NCI-H82 (cell line): ENCODE data around the gene TM9SF4.

Source experiments
- DNase-seq: peaks from one replicate; lab custom pipeline; 2025; lab: John Stamatoyannopoulos, UW

Gene TM9SF4

GRCh38 chr20:32207626-32208498 is 98.3 kb downstream of the TM9SF4 start, which contains the start of the genes PLAGL2 and POFUT1:
TSS of gene PLAGL2 (minus strand) at chr20:32207743. CDS start at chr20:32202178, 5,565 bp downstream.
TSS of gene POFUT1 (plus strand) at chr20:32207880. CDS start at chr20:32207942, 62 bp downstream.
- peak; percentile 94 for DNase-seq

- peak; percentile 25 for DNase-seq
These were observed 99.1 kb downstream of the TM9SF4 start for GRCh38 chr20:32208499-32209154.

- no peak for DNase-seq
These were observed 100.5 kb downstream of the TM9SF4 start for GRCh38 chr20:32209850-32210605.

GRCh38 chr20:32213870-32214269 is 104.4 kb downstream of the TM9SF4 start:
- DNase-seq = no peak

- DNase-seq = no peak
These were observed 105.6 kb downstream of the TM9SF4 start for GRCh38 chr20:32215147-32215546.

GRCh38 chr20:32215729-32216128 is 106.2 kb downstream of the TM9SF4 start:
- no peak for DNase-seq

- no peak for DNase-seq
These were observed 106.9 kb downstream of the TM9SF4 start for GRCh38 chr20:32216179-32217142.
